Esophagus squamous epithelium (tissue), 5 donors: ENCODE measurements around the gene PDGFRB. TPM values are rescaled to one million over a fixed set of nuclear protein-coding genes. Genes with fewer than 3 reads are reported as not detected.

ENCODE experiments used
- DNase-seq: peaks from one replicate; lab custom pipeline; 2025; lab: John Stamatoyannopoulos, UW
- H3K27ac ChIP-seq, 4 donors: fragments of 200-600 bp; sonication (generic); one replicate each; pipeline ENCODE4 v1.5.1; 2016 to 2019; ENCODE audit warnings: mild to moderate bottlenecking in 1 of 4
- H3K27me3 ChIP-seq, 4 donors: fragments of 200-600 bp; sonication (generic); 1 replicate in 3 of 4; 2 replicates in 1 of 4; pipeline versions ENCODE4 v1.5.1 to v1.6.0; 2017 to 2021; ENCODE audit warnings: antibody characterized with exemption in 1 of 4
- H3K36me3 ChIP-seq, 3 donors: fragments of 200-600 bp; sonication (generic); one replicate each; pipeline ENCODE4 v1.5.1; 2016 to 2019
- H3K4me1 ChIP-seq, 3 donors: fragments of 200-600 bp; sonication (generic); one replicate each; pipeline ENCODE4 v1.5.1; 2017 to 2019
- H3K4me3 ChIP-seq, 4 donors: fragments of 200-600 bp; sonication (generic); 1 replicate in 3 of 4; 2 replicates in 1 of 4; pipeline ENCODE4 v1.5.1; 2016 to 2019; ENCODE audit warnings: mild to moderate bottlenecking in 2 of 4, moderate library complexity in 1 of 4
- H3K9me3 ChIP-seq, 3 donors: fragments of 200-600 bp; sonication (generic); one replicate each; pipeline ENCODE4 v1.5.1; 2016 to 2019
- CTCF ChIP-seq, 6 experiments: fragments of 450-650 bp in 4 of 6; fragments of 200-600 bp in 2 of 6; sonication (generic) in 2 of 6; IDR thresholded peaks; one replicate each; pipeline ENCODE4 v1.5.1; 2016 to 2019; ENCODE audit warnings: antibody characterized with exemption in 6 of 6, mild to moderate bottlenecking in 4 of 6, moderate library complexity in 4 of 6
- POLR2A ChIP-seq, 4 donors: fragments of 450-650 bp; IDR thresholded peaks; one replicate each; pipeline ENCODE4 v1.6.1; 2017; ENCODE audit warnings: antibody characterized with exemption in 4 of 4, mild to moderate bottlenecking in 4 of 4, moderate library complexity in 3 of 4
- WGBS, 2 donors: methylation state at CpG; one replicate each; pipeline ENCODE4 v1.1.5; 2018; 5-methylcytosine and 5-hydroxymethylcytosine counted together
- intact Hi-C: fragments of 100-400 bp; cut with DNase I; formaldehyde crosslinking; loops from one replicate; pipeline ENCODE4 v1.15.0; 2022
- total RNA-seq, 4 donors: library from RNA; depleted of rRNA; stranded (reverse); fragments of >200 nt; gene quantifications; one replicate each; pipeline ENCODE4 v1.1.0, GENCODE V29; 2016
- donor health status: DM: yes; HTN: yes; CAD: no.

The PDGFRB gene
- total RNA-seq, 4 donors from 2014 or later = 5.6 to 51.7 (median 31.0) TPM

- Histone ChIP-seq H3K9me3 (no peaks in the 10 kb centered on the region), H3K4me1 (peaks cover 0 to 51% (median 16%) of the 10 kb centered on the region in 3 donors), H3K27me3 (peaks cover 0 to 2% (median 0%) of the 10 kb centered on the region in 4 donors), H3K27ac (peak overlapping the region in 3 of 4 donors; percentile 31 to 32 (median 31)), H3K36me3 (peaks cover 0 to 40% (median 0%) of the 10 kb centered on the region in 3 donors), H3K4me3 (peak overlapping the region in 3 of 4 donors; percentile 21 to 57 (median 23))
- intact Hi-C loops = no loop called here
- no peak for DNase-seq
- TF ChIP-seq POLR2A (IDR thresholded peaks at IDR 0.05) (no peak), CTCF (IDR thresholded peaks at IDR 0.05) (peak; percentile 76 to 89 (median 86))
- WGBS, 2 donors = 31 to 71% methylated on average over 4 to 14 of the region's 25 CpGs
Observed at GRCh38 chr5:150129813-150130492, 25.7 kb downstream of the PDGFRB start.

GRCh38 chr5:150129454-150129812 lies 26.2 kb downstream of the PDGFRB start:
- H3K4me1 ChIP-seq = peaks cover 0 to 45% (median 16%) of the 10 kb centered on the region in 3 donors
- DNase-seq = no peak
- WGBS, 2 donors = 42 to 48% methylated on average over 2 to 3 of the region's 8 CpGs
- no peaks in the 10 kb centered on the region for H3K9me3 ChIP-seq
- H3K27ac ChIP-seq = peak overlapping the region in 2 of 4 donors; percentile 10 to 32
- TF ChIP-seq CTCF (IDR thresholded peaks at IDR 0.05) = no peak
- no peak for TF ChIP-seq POLR2A (IDR thresholded peaks at IDR 0.05)
- H3K4me3 ChIP-seq = peak overlapping the region in 3 of 4 donors; percentile 21 to 57 (median 23)
- intact Hi-C loops = no loop called here
- no peaks in the 10 kb centered on the region for H3K27me3 ChIP-seq
- peaks cover 0 to 45% (median 0%) of the 10 kb centered on the region in 3 donors for H3K36me3 ChIP-seq

GRCh38 chr5:150126921-150127265 lies 28.8 kb downstream of the PDGFRB start:
- Histone ChIP-seq H3K36me3 (peaks cover 0 to 68% (median 0%) of the 10 kb centered on the region in 3 donors), H3K9me3 (no peaks in the 10 kb centered on the region), H3K4me1 (peaks cover 0 to 20% (median 11%) of the 10 kb centered on the region in 3 donors), H3K4me3 (no peak overlapping the region), H3K27me3 (no peaks in the 10 kb centered on the region), H3K27ac (peak overlapping the region in 1 of 4 donors; percentile 17)
- TF ChIP-seq POLR2A (IDR thresholded peaks at IDR 0.05) = no peak
- intact Hi-C loops = no loop called here
- 67 to 75% methylated on average over 2 to 6 of the region's 6 CpGs for WGBS, 2 donors
- no peak for DNase-seq

- peaks cover 0 to 72% (median 0%) of the 10 kb centered on the region in 3 donors for H3K36me3 ChIP-seq
- no peaks in the 10 kb centered on the region for H3K27me3 ChIP-seq
- H3K9me3 ChIP-seq = no peaks in the 10 kb centered on the region
- TF ChIP-seq CTCF (IDR thresholded peaks at IDR 0.05) = no peak
- no peak for TF ChIP-seq POLR2A (IDR thresholded peaks at IDR 0.05)
- H3K27ac ChIP-seq = peak overlapping the region in 1 of 4 donors; percentile 17
- 83 to 88% methylated on average over 7 to 10 of the region's 10 CpGs for WGBS, 2 donors
- intact Hi-C loops = no loop called here
- no peak overlapping the region for H3K4me3 ChIP-seq
- no peak for DNase-seq
- peaks cover 0 to 16% (median 11%) of the 10 kb centered on the region in 3 donors for H3K4me1 ChIP-seq
Observed at GRCh38 chr5:150126199-150126920, 29.3 kb downstream of the PDGFRB start.

- no peak overlapping the region for H3K4me3 ChIP-seq
- no peak overlapping the region for H3K27ac ChIP-seq
- peaks cover 0 to 81% (median 0%) of the 10 kb centered on the region in 3 donors for H3K36me3 ChIP-seq
- H3K9me3 ChIP-seq = no peaks in the 10 kb centered on the region
- no peak for TF ChIP-seq CTCF (IDR thresholded peaks at IDR 0.05)
- TF ChIP-seq POLR2A (IDR thresholded peaks at IDR 0.05) = no peak
- H3K4me1 ChIP-seq = peaks cover 0 to 13% (median 10%) of the 10 kb centered on the region in 3 donors
- no peak for DNase-seq
- 100% methylated on average over 5 of the region's 10 CpGs; no CpG with 5 or more reads in 1 of the 2 donors for WGBS, 2 donors
- intact Hi-C loops = no loop called here
- no peaks in the 10 kb centered on the region for H3K27me3 ChIP-seq
Observed at GRCh38 chr5:150125334-150125733, 30.3 kb downstream of the PDGFRB start.
